Jurkat, Clone E6-1 (cell line): ENCODE data around the gene DISP2.

Source experiments
- DNase-seq: peaks from one replicate; pipeline ENCODE4 v3.0.0-alpha.2; 2011; ENCODE audit warnings: low read depth, low spot score
- H3K4me3 ChIP-seq: 2 replicates; pipeline ENCODE4 v1.5.1; 2011; ENCODE audit warnings: mild to moderate bottlenecking, low read length, control low read depth, moderate library complexity

DISP2 gene

DNA sequence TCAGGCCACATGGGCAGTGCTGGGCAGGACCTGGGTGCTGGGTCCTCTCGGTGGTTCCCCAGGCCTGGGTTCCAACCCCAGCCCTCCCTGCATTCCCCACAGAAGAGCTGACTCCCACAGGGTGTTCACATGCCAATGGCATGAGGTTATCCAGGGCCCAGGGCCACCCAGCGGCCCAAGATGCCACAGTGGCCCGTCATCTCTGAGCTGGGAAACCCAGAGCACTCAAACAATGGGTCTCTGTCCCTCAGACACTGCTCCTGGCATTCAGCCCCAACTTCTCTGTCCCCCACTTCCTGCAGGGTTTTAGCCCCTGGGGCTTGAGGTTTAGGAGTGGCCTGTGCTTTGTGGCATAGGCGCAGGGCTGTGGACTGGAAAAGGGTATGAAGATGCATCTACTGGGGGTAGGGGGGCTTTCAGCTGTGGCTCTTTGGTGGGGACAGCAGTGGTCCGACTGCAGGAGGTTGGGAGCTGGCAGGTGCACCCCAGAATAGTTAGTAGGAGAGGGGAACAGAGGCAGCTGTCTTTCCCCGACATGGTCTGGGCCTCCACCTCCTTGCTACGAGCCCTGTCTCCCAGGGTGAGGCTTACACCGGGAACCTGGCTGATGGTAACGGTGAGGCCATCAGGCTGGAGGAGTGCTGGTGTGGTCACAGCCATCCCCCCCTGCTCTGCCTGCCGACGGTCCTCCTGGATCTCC is 18.9 kb upstream of the DISP2 start:
- no peak for DNase-seq
- H3K4me3 ChIP-seq = no peak overlapping the region

DNA sequence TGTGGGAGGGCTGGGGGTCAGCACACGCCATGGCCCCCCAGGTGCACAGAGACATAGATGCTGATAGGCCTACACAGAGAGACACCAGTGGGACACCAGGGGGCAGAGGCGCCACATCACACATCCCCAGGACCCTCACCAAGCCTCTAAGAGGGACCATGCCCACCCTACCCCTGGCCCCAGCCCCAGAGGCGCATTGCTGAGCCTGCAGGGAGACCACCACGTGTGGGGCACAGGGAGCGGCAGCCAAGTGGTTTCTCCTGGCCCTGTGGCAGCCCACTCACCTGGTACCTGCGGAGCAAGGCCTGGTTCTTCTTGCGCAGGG is 18.4 kb upstream of the DISP2 start:
- DNase-seq = no peak
- no peak overlapping the region for H3K4me3 ChIP-seq

DNA sequence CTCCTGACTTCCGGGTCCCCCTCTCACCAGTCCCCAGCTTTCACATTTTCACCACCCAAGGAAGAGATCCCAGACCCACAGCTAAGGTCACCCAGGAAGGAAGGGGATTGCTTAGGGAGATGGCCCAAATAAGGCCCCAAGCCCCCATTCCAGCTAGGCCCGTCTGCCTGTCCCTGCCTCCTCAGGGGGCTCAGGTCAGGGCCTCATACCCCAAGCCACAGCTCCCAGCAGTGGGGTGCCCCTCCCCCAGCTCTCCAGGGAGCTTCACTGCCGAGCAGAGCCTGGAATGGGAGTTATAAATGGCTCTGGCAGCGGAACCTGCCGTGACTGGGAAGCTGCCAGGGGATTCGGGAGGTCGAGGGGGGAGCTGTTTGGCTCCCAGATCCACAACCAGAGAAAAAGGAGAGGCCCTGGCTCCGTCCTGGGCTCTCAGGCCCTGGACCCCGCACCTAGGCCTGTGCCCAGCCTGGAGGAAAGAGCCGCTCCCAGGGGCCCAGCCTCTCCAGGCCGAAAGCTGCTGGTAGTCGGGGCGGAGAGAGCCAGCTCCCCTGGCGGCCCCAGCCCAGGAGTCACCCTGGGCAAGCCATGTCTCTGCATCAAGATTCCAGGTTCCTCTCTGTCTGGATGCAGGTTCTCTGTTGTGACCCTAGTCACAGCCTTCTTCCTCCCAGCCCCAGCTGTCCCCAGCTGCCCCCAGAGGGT is 17.8 kb upstream of the DISP2 start:
- no peak for DNase-seq
- no peak overlapping the region for H3K4me3 ChIP-seq

DNA sequence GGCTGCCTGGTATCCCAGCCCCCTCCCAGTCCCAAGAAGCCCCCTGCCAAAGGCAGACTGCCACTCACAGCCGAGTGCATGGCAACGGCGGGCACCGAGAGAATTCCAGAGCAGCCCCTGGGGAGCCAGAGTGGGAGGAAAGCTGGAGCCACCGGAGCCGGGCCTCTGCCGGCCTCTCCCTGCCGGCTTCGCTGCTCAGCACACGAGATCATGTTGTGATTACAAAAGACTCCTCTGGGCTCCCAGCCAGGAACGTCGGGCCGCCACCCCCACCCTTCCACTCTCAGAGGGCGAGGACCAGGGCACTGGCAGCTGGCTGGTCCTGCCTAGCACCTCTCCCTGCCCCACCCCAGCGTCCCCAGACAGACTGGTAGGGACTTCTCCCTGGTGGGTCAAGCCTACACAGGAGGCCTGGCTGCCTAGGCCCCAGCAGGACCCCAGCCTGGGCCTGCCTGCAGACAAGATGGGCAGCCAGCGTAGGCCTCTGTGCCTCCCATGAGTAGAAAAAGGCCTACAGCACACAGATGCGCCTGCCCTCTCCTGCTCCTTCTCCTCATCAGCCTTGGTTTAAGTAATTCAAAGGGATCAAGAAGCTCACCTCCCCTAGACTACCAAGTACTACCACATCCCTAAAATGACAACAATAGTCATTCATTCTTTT is 17.1 kb upstream of the DISP2 start, which contains the start of gene CCDC9B:
Gene CCDC9B (minus strand): TSS at position 200 of the 661 bp plus-strand sequence. CDS start 120 bp downstream, at position 80.
- no peak for DNase-seq
- no peak within 1 kb of the TSS for H3K4me3 ChIP-seq

DNA sequence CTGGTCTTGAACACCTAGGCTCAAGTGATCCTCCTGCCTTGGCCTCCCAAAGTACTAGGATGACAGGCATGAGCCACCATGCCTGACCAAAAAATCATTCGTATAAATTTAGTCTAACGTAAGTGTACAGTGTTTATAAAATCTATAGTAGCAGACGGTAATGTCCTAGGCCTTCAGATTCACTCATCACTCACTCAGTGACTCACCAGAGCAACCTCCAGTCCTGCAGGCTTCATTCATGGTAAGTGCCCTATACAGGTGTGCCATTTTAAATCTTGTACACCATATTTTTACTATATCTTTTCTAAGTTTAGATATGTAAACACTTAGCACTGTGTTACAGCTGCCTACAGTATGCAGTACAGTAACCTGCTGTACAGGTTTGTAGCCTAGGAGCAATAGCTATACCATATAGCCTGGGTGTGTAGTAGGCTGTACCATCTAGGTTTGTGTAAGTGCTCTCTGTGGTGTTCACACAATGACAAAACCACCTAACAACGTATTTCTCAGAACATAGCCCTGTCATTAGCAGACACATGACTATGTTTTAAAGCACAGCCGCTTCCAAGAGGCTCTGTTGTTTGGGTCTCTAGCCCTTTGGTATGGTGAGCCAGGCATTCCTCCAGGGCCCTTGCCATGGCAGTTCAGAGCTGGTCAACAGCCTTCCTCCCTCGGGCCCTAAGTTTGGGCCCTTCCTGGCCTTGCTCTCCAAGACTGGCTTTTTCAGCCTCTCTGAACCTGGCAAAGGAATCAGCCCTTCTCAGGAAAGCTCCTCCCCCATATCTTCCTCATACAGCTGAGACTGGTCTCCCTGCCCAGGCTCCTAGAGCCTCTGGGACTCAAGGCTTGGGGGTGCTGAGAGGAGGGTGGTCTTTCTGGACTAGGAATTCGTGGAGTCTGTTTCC is 15.4 kb upstream of the DISP2 start:
- DNase-seq = no peak
- H3K4me3 ChIP-seq = no peak overlapping the region

DNA sequence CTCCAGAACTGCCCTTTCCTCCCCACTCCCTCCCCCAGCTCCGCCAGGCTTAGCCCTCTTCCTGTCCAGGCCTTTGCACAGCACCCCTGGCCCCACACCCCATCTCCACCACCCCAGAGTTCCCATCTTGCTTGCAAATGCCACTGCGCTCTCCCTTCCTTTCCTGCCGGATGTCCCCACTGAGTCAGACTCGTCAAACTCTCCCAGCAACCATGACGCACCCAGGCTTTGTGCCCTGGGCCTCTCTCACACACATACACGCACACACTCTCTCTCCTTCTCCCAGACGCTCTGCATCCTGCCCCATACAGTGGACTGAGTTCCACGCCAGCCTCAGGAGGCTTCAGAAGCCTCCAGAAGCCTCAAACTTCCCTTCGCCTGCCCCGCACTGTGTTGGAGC is 14.5 kb upstream of the DISP2 start:
- no peak for DNase-seq
- H3K4me3 ChIP-seq = no peak overlapping the region

DNA sequence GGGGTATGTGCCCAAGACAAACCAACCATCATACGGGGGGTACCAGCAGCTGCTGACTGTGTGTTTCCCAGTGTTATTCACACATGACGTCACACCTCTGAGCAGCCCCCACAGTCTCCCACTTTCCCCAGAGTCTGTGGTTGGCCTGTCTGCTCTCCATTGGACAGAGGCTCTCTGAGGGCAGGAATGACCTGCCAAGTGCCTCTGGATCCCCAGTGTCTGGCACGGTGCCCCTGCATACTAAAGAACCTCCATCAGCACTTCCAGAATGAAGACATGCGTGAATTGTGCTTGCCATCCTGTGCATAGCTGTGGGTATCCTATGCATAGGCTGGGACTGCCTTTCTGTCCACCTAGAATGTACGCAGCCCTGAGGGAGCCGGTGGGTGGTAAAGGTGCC is 13.8 kb upstream of the DISP2 start:
- no peak overlapping the region for H3K4me3 ChIP-seq
- no peak for DNase-seq

DNA sequence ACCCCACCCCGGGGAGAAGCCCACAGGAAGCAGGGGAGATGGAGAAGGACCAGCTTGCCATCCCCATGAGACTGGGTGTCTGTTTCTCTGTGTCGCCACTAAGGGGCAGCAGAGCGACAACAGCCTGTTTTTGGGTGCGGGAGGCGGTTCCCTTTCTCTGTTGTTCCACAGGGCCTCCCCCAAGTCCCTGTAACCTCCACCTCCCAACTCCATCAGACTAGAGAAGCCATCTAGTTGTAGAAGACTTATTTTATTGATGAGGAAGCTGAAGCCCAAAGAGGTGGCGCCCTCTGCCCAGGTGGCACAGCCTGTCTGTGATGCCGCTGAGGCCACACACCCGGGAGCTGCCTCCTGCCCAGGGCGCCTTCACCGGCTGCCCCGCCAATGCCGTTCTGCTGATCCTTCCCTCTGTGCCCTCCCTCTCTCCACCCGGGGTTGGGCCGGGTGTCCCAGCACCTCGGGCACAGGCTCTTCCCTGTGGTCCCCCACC is 13.3 kb upstream of the DISP2 start:
- H3K4me3 ChIP-seq = no peak overlapping the region
- DNase-seq = peak; percentile 58

DNA sequence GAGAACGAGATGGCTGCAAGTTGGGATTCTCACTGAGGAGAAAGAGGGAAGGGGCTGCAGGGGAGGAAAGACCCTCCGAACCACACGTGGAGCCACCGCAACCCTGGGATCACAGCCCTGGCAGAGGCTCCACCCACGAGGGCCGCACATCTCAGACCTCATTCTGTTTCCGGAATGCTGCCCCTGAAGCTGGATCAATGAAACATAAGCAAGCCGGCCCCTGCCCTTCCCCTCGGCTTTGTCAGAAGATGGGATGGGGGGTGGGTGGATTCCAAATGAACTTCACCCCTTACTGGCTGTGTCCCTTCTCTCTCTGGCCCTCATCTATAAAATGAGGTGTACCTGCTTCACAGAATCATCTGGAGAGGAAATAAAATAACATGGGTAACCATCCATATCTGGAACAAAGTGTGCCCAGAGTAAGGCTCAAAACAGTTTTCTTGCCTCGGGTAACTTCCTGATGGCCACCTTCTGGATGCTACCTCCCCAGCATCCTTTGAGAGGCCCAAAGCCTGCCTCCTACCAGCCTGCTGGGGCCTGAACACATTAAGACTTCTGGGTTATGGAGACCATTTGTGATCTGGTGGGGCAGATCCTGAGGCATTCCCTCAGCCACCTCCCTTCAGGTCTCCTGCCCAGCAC is 12.7 kb upstream of the DISP2 start:
- no peak for DNase-seq
- no peak overlapping the region for H3K4me3 ChIP-seq

DNA sequence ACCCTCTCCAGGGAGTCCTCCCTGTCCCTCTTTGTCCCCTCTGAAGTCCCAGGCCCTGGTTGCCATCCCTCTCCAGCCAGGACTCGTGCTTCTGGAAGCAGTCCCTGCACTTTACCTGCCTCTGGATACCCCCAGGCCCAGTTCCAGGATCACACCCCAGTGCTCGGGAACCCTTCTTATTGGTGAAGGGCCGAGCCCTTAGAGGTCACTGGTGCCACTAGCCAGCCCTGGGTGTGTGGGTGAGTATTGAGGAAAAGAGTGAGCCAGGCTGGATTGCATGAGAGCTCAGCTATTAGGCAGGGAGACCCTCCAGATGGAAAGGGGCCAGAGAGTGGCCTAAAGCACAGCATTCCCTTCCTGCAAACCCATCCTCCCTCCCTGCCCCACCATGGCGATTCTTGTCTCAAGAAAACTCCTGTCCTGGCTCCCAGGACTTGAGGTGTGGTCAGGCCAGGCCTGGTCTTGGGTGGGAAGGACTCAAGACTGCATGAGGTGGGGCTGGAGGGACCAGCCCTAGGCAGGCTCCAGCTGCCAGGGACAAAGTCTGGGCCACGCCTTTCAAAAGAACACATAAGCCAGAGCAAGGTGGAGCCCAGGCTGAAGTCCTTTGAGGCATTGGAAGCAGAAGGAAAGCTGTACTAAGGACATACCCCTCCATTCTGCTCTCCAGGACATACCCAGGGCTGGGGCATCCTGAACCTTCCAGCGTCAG is 12.0 kb upstream of the DISP2 start:
- DNase-seq = no peak
- H3K4me3 ChIP-seq = no peak overlapping the region

DNA sequence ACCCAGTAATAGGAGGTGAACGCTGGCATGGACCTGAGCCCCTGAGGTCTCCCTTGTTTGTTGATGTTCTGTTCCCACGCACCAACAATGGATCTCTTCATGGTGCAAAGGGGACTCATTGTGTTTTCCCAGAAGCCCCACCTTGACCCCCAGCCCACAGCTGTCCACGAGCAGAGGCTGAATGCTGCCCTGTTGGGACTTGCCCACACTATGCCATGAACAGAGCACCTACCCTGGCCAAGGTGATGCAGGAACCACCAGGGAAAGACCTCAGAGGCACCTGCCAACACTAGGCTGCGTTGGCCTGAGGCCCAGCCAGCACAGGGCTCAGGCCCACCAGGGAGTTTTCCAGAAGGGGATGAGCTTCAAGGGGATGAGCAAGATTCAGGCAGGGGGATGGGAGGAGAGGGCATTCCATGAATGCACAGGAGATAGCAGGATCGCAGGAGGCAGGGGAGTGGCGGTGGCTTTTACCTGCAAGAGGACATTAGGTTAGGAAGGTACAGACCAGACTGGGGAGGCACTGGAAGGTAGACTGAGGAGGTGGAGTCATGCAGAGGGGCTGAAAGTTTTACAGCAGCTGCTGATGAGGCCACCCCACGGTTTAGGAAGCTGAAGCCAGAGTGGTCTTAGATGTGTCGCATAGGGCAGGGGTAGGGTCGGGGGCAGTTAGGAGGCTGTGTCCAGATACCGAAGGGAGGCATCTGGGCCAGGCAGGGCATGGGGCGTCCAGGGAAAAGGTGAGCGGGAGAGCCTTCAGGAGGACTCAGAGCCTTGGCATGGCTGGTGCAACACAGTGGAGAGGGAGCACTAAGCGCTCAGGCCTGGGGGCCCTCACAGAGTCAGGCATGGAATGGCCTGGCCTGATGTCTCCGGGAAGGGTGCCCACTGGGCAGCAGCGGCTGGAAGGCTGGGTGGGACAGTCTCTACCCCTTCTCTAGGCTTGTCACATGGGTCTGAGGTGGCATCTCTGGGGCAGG is 11.2 kb upstream of the DISP2 start:
- H3K4me3 ChIP-seq = no peak overlapping the region
- no peak for DNase-seq

DNA sequence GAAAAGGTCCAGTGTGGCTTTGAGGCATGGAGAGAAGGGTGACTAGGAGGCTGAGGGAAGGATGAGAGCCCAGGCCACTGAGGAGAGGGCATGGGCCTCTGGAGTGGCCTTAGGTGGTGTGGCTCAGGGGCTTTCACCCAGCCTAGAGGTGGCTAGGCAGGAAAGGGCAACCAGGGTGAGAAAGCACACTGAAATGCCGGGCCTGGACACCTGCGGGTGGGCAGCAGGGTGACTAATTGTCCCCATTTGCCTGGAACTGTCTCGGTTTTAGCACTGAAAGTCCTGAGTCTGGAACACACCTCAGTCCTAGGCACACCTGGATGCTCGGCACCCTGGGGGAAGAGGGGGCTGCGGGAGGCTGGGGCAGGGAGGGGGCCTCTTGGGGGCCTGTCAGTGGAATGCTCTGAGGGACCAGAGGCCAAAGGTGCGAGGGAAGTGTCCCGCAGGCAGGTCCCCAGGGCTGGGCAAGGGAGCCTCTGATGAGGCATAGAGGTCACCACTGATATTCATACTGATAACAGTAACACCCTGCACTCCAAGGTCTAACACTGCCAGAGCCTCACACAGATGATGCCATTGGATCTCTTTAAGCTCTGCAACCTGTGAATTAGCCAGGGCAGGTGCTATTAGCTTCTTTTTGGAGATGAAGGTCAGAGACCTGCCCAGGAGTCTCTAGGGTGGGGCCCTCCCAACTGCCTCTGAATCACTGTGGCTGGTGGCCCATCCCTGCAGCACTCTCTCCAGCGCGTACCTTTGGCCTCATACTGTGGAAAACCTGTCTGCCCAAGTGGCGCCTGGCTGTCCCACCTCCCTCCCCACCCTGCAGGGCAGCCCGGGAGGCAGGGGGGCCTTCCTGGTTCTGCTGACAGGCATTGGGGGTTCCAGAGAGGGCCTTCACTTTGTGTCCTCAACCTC is 10.2 kb upstream of the DISP2 start:
- no peak for DNase-seq
- H3K4me3 ChIP-seq = no peak overlapping the region

DNA sequence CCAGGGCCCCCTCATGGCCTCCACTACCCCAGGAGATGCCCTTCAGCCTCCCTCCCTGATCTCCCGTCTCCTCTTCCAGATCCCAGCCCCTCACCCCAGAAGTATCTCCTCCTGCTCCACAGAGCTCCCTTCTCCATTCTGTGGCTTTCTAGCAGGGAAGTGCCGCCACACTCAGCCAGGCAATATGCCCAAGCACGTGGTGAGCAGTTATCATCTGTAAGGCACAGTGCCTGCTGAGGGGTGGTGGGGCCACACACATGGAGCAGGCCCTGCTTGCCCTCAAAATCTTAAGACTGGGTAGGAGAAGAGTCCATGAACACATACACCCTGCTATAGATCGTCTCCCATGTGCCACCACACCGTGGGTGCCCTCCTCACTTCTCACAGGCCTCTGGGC is 9.5 kb upstream of the DISP2 start:
- H3K4me3 ChIP-seq = no peak overlapping the region
- no peak for DNase-seq

DNA sequence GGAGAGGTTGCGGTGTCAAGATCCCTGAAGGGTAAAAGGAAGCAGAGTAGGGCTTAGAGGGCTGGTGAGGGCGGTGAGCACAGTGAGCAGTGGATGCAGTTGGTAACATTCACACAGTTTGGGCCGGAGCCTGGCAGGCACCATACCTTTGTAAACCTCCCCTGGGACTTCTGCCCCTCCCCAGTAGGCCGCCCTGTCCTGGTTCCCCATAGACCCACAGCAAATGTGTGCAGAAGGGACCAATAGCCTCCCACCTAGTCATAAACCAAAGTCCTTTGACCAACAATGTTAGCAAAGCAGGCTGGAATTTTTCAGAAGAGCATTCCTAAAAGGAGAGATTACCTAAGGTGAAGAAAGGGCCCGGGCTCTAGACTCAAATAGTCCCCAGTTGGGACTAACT is 8.9 kb upstream of the DISP2 start:
- DNase-seq = no peak
- no peak overlapping the region for H3K4me3 ChIP-seq

DNA sequence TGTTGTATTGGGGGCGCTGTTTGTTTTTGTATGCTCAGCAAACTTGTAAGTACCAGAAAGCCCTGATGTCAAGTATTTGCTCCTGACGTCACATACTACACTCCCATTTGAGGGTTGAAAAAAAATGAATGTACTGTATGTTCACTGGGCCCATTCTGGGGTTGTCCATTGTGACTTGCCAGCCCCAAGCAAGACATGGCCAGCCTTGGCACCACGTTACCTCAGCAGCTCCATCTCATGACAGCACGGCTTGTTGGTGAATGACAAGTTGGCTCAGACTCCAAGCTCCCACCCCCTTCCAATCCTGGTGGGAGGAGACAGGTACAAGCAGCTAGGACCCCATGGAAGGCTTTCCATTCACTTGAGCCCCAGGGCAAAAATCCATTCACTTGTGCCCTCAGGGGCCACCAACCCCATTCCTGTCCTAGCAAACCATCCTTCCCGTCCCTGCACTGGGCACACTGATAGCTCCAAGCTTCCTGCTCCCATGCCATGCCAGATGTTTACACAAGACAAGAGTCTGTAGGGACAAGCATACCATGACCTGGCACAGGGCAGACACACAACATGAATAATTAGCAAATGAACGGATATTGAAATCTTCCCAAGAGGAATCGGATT is 5.6 kb upstream of the DISP2 start:
- H3K4me3 ChIP-seq = no peak overlapping the region
- no peak for DNase-seq

DNA sequence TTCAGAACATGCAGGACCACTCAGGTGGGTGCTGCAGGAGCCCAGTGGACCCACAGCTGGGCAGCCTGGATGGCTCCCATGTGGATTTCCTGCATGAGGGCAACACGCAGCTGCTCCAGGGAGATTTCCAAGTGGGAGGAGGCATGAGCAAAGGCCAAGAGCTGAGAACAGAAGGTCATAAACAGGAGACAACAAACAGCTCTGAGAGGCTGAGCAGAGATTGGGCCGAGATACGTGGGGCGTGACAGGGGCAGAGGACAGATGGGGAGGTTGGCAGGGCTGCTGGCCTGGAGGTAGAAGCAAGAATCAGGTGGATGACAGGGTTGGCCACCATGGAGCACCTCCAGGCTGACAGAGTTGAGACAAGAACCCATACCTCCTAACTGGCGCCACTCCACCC is 4.3 kb upstream of the DISP2 start:
- DNase-seq = no peak
- H3K4me3 ChIP-seq = no peak overlapping the region
